GM19324 (cell line): ENCODE measurements around the gene HSPA12B.

ENCODE experiments used
- ATAC-seq: cut with Tn5 transposase; IDR thresholded peaks from one replicate; pipeline ENCODE4 v1.9.1; 2021; ENCODE audit warnings: mild to moderate bottlenecking, moderate library complexity; ENCODE audit not compliant: unreplicated experiment, low FRiP score

The HSPA12B gene

DNA sequence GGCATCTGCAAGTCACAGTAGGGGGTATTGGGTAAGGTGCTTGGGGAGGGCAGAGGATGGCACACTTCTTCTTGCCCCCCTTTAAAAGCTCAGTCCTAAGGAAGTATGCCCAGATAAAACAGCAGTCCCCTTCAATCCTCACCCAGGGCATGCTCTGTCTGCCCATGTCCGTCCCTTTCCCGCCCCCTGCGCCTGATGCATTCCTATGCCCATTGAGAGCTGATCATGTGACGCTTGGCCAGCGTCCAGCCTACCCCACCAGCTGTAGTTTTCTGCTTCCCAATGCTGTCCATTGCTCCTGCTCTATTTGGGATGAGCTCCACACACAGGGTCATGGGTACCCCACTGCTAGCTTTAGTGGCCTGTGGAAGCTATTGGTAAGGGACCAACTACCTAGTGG, 28.4 kb upstream of the HSPA12B start:
- no peak for ATAC-seq

DNA sequence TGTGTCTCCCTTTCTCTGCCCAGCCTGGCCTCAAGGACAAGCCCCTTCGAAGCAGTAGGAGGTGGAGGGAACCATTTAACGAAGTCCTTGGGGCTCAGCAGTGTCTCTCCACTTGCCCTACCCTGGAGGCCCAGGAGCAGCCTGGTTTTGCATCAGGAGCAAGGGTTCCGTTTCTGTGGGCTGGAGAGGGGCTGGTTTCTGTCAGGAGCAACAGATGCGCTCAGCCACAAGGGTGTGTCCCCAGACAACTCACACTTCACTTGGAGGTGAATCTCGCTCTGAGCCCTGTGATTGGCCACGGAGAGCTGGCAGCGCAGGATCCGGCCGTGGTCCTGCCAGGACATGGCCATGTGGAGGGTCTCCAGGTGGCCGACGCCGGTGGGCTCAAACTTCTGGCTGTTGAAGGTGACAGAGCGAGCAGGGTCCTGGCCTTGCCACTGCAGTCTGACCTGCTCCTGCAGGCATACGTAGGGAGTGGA, 27.0 kb upstream of the HSPA12B start:
- no peak for ATAC-seq

DNA sequence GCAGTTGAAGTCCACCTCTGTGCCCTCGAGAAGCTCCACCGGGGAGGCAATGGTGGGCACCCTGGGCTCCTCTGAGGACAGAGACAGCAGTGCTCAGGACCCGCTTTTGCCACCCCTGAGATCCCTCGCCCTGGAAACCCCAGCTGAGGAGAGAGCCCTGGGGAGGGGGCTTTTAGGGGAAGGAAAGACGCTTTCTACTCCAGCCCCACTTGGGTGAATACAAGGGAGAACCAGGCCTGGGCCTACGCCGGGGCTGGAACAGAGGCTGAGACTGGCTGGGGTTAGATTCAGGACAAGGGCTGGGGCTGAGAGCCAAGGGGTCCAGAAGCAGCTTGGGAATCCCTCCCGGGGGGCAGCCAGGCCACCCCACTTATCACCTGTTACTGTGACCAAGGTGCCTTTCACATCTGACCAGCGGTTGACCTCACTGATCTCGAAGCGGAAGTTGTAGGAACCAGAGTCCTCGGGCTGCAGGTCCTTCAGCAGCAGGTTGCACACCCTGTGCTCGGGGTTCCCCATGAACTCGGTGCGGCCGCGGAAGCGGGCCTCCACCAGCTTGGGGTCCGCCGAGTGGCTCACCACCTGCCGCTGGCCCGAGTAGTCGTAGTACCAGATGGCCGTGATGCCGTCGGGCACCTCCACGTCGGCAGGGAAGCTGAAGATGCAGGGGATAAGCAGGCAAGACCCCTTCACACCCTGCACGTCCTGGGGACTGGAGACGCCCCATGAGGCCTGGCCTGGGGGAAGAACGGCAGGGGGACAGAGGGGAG, 26.3 kb upstream of the HSPA12B start:
- ATAC-seq, result no peak

DNA sequence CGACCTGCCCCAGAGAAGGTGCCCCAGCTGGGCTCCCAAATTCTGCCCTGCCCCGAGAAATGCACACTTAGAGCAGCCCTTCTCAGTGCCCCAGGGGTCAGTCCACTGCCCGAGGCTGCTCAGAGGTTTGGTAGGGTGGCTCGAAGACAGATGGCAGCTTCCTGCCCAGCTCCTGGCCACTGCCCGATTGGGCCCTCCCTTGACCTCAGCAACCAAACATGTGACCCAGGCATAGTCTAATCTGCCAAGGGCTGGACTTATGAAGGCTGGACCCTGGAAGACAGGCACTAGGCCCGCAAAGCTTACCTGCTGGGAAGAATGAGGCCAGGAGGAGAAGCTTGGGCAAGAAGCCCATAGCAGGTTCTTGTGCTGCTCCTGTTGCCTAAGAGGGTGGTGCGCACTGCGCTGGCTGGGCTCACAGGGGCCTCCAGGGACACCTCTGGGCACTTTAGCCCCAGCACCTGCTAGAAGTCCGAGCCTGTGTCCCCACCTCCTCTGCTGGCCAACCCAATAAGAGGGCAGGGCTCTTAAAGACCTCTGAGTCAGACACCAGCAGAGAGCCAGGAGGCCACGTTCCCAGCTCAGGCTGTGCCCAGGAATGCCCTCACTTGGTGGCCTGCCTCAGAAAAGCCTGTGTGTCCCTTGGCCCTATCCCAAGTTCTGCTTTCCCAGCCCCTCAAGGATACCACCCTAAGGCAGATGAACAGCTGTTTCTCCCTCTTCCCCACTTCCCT, 25.5 kb upstream of the HSPA12B start:
- no peak for ATAC-seq

DNA sequence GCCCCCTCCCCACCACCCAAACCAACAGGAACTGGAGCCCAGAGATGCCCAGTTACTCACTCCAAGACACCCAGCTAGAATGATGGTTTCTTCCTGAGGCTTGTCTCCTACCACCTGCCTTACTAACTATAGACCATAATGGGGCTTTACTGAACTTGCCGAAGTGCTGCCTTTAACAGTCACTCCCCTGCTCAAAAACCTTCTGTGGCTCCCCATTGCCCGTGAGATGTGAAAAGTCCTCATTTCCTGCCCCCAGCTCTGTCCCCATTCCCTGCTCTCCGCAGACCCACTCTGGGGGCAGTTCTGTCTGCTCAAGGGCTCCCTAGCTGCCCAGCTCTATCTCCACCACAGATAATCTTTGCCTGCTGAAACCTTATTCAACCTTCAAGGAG, 25.0 kb upstream of the HSPA12B start:
- ATAC-seq, result no peak

DNA sequence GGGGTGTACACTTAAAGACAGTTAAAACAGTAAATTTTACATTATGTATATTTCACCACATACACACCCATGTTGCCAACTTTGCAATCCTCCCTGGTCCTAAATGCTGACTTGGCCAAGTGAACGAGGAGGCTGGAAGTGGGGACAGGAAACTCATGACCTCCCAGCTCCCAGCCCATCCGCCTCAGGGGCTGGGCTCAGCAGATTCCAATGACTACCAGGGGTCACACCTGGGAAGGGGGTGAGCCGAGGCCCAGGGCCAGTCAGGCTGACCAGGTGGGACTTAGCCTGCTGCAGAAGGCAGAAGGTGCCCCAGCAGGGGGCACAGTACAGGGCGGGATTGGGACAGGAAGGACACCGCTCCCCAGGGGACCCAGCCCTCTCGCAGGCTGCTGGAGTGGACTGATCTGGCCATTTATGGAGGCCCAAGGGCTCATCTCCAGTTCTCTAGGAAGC, 22.4 kb upstream of the HSPA12B start:
- ATAC-seq, result no peak

DNA sequence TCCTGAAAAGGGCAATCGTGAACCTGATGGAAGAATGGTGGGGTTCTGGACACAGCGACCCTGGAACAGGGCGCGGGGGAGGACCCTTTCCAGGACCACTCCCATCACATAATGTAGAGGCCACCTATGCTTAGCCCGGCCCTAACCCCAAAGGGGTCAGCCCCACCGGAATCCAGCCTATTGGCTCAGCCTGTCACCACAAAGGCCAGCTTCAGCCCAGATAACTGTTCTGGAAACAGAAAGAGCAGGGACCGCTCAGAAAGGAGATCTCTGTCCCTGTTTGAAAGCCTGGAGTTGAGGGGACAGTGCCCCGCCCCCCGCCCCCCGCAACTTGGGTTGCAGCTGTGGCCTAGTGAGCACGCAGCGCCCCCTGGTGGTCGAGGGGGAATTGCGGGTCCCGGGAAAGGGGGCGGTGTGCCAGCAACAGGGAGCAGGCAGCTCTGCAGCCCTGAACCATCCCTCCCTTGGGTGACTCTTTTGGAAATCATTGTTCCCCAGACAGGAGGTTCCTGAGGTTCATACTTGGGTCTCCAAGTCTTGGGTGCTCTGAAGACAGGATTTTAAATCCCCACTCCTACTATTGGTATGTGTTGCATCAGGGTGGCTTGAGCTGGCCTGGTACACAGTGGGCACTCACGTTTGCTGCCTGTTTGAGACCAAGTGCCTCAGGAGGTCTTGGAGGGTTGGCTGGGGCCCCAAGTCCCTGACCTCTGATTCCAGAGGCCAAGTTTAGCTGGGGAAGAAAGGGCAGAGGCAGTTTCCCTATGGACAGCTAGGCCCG, 21.6 kb upstream of the HSPA12B start:
- no peak for ATAC-seq

DNA sequence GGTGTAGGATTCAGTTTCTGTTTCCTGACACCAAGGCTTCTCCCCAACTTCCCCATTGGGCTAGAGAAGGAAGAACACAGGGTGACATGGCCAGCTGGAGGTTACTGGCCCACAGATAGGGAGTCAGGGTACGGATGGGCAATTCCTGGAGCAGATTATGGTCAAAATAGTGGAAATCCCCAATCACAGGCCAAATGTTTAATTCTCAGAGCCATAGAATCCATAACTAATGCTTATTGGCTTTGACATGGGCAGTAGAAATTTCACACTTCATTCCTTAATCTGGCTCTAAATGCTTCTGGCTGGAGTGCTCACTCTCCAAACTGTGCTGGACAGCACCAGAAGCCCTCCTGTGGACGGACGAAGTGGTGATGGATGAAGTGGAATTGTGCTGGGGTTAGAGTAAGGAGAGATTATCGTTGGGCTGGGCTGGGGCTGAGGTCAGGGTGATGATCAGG, 21.0 kb upstream of the HSPA12B start:
- ATAC-seq, result no peak

DNA sequence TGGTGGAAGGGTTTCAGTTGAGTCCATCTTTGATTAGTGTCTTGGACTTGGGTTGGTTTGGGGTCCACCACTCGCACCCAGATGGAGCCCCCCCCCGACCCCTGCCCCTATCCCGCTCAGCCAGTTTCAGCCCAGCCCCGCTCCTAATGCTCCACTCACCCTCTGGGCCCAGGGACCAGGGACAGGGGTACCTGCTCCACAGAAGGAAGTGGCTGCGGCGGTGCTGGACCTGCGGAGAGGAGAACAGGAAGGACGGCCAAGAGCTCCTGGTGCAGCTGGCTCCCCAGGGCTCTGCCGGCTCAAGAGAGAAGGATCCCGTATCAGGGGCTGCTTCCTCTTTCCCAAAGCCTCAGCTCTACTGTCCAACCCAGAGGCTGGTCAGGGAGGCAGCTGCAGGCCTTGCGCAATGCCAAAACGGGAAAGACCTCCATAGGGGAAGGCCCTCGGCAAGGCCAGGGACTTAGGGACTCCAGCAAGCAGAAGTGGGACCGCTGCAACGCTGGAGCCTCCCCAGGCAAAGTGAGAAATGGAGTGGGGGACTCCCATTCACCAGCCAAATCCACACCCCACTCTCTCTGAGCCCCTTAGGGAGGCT, 20.1 kb upstream of the HSPA12B start, which contains the start of gene SIGLEC1:
Gene SIGLEC1 (minus strand): TSS at position 322 of the 595 bp plus-strand sequence. CDS start 5,472 bp downstream, outside the sequence.
- ATAC-seq, result no peak

DNA sequence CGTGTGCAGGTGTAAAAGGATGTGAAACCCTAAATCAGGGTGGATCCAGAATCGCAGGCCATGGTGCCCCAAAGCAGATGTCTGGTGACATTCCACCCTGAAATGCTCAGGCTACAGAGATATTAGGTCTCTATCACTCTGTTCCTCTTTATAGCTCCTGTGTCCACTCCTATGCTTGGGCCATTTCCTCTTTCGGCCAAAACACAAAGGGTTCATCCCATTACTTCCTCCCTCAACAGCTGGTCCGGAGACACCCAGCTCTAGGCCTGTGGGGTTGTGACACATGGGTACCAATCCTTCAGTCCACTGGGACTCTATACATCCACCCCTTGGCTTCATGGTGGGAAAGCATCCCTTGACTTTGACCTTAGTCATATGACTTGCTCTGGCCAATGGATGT, 18.4 kb upstream of the HSPA12B start:
- ATAC-seq, result no peak

DNA sequence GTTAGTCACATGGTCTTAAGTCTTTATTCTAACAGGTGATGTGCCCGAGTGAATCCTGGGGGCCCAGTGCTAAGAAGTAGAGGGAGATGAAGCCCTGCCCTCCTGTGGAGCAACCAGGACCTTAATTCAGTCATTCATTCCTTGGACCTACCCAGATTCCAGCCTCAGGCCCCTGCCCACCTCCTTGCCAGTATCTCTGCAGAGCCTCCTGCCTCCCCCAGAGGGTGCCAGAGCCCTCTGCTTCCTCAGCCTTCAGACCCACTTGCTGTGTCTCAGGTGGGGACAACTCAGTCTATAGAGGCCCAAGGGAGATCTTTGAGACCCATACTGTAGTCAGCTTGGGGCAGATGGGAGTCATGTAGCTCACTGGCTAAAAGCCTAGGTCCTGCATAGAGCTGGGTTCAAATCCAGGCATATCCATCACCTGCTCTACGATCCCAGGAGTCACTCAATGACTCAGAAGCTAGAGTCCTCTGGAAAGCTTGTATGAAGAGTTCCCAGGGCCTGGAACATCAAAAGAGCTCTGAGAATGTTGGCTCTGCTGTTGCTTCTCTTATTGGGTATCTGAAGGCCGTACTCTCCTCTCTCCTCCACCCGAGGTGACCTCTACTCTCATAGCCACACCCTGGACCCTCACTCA, 16.2 kb upstream of the HSPA12B start:
- no peak for ATAC-seq

DNA sequence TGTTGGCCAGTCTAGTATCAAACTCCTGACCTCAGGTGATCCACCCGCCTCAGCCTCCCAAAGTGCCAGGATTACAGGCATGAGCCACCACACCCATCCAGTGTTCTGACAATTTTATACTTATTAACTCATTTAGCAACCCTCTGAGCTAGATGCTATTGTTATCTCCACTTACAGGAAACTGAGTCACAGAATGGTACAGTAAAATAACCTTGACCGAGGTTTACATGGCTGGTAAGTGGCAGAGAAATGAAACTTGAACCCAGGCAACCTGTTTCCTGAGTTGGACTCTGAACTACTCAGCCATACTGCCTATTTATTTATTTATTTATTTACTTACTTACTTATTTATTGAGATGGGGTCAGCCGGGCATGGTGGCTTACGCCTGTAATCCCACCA, 13.4 kb upstream of the HSPA12B start:
- ATAC-seq, result no peak

DNA sequence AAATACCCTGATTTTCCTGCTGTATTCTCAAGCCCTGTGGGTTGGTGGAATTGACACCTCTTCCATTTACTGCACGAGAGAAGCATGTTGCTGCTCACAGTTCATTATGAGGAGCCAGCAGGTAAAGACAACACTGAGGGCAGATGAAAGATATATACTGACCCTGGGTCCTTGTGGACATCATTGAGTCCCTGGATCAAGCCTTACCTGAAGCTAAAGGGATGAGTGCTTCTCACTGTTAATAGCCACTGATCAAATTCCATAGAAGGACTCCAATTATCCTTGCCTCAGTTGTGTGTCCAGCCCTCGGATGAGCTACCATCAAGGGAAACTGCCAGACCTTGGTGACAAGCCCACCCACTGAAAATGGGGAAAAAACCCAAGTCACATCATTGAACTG, 12.4 kb upstream of the HSPA12B start:
- ATAC-seq, result no peak

DNA sequence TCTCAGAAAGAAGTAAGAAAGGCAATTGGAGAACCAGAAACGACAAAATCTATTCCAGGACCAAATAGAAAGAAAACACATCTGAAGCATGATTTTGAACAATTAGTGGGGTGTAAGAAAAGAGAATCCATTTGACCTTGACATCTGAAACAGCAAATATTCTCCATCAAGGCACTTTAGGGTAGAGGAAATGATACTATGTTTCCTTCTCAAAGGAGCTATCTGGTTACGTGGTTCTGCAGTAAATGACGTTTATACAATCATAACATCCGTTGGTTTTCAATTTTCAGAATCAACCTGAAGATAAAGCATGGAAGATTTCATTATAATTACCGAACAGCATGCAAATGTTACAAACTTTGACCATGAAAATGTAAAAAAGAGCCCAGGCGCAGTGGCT, 11.9 kb upstream of the HSPA12B start:
- no peak for ATAC-seq

DNA sequence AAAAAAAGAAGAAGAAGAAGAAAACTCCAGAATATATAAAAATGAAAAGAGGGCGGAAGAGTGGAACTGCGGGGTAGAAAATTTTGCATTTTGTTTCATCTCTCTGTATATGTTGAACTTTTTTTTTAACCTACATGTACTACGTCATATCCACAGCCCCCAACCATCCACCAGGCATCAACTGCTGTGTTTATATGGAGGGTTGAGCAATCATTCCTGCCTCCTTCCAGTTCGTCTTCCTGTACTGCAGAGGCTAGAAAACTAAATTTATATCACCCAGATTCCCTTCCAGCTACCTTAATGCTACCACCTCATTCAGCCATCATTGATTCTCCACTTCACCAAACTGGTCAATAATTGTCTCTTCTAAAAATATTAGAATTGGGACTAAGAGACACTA, 10.6 kb upstream of the HSPA12B start:
- ATAC-seq, result no peak

DNA sequence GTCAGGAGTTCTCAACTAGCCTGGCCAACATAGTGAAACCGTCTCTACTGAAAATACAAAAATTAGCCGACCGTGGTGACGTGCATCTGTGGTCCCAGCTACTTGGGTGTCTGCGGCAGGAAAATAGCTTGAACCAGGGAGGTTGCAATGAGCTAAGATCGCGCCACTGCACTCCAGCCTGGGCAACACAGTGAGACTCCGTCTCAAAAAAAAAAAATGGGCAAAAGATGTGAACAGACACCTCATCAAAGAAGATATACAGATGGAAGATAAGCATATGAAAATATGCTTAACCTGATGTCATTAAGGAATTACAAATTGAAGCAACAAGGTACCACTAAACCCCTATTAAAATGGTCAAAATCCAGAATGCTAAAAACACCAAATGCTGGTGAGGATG, 9.2 kb upstream of the HSPA12B start:
- ATAC-seq, result no peak

DNA sequence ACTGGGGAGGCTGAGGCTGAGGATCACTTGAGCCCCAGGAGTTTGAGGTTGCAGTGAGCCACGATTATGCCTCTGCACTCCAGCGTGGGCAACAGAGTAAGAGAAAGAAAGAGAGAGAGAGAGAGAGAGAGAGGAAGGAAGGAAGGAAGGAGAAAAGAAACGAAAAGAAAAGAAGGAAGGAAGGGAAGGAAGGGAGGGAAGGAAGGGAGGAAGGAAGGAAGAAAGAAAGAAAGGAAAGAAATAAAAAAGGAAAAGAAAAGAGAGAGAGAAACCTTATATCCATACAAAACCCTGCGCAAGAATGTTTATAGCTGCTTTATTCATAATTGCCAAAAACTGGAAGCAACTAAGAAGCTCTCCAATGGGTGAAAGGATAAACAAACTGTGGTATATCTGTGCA, 8.1 kb upstream of the HSPA12B start:
- ATAC-seq, result no peak

DNA sequence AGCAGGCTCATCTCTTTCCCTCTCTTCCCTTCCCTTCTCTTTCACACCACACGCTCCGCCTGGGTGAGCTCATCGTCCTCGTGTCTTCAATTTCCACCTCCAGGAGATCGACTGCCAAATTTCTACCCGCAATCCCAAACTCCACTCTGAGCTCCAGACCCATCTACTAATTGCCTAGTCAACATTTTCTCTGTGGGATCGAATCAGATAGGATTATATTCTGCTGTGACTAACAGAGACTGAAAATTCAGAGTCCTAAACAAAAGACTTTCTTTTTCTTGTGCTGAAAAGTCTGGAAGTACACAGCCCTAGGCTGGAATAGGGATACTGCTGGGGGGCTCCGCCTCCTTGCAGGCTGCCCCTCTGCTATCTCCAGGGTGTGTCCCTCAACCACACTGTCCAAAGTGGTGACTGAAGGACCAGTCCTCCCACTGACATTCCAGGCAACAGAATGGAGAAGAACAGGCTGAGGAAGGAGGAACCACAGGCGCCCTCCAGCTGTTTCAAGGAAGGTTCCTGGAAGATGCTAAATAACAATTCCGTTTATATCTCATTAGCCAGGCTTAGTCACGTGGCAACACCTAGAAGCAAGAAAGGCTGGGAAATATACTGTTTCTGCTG, 5.0 kb upstream of the HSPA12B start:
- ATAC-seq, result no peak

DNA sequence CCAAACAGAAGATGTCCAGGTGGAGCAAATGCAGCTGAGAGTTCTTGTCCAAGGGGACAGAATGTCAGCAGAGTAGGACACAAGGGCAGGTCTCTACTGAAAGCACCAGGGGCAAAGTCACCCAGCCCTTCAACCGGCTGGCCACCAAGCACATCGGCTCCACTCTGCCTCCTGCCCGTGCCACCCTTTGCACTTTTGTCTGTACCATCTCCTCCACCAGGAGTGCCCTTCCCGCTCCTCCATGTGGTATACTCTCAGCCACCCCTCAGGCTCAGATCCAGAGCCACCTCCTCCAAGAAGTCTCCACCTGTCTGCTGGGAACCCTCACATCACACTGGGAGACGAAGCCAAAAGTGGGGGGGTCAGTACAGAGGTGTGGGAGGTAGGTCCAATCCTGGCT, 4.1 kb upstream of the HSPA12B start:
- no peak for ATAC-seq

DNA sequence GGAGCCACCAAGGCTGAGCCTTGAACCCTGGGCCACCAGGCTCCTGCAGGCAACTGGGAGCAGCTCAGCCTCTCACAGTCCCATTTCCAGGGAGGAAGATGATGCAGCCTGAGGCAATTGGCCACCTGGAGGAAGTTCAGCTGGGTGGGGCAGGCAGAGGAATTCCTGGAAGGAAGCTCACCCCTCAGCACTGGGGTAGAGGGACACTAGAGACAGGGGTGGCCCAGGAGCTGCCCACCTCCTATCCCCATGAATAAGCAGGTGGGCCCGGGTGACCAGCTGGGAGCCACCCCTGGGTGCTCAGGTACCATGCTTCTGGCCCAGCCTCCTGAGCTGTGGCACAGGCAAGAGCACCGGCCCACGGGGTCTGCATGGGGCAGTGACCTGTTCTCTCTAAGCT, 3.6 kb upstream of the HSPA12B start:
- no peak for ATAC-seq
